NT2/D1 (cell line): ENCODE data around the gene MRPL55.

Experiments used
- YY1 ChIP-seq: IDR thresholded peaks from 2 replicates; pipeline ENCODE4 v1.6.1; 2011; ENCODE audit not compliant: insufficient read length, insufficient read depth
- ZNF274 ChIP-seq: IDR thresholded peaks from 2 replicates; pipeline ENCODE4 v1.6.1; 2011; ENCODE audit warnings: mild to moderate bottlenecking, low read depth, low read length

GRCh38 chr1:228136901-228137300 lies 27.8 kb upstream of the MRPL55 start:
- no peak for TF ChIP-seq YY1
- TF ChIP-seq ZNF274, result no peak
